Epithelial cell of esophagus (primary cell): ENCODE results near the gene COQ8B.

ENCODE experiments used
- DNase-seq: peaks from one replicate; pipeline ENCODE4 v3.0.0; 2010; ENCODE audit warnings: low read depth
- H3K4me3 ChIP-seq: 2 replicates; pipeline ENCODE4 v1.5.1; 2011; ENCODE audit warnings: mild to moderate bottlenecking, low read length, control low read depth
- TF ChIP-seq, protein P1 (sequence below): IDR thresholded peaks from 2 replicates; pipeline ENCODE4 v1.5.1; 2011; ENCODE audit warnings: low read depth, mild to moderate bottlenecking, low read length, control low read depth, inconsistent platforms; ENCODE audit not compliant: insufficient read depth; ENCODE audit errors: missing control alignments

Gene COQ8B

DNA sequence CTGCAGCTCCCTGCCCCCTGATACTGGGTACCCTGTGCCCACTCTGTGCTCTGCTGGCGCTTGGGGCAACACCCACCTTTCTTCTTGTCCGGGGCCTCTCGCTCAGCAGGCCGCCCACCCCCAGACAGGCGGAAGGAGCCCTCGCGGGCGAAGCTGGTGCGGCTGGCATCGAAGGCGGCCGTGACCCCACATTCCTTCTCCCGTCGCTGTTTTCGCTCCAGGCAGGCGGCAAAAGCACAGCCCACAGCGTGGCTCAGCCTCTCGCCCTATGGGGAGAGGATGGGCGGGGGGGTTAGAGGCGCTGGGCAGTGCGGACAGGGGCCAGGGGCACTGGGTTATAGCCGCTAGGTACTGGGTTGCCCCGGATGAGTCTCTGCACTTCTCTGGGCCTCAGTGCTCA is 39.5 kb downstream of the COQ8B start:
- H3K4me3 ChIP-seq, result no peak overlapping the region
- TF ChIP-seq, protein P1, sequence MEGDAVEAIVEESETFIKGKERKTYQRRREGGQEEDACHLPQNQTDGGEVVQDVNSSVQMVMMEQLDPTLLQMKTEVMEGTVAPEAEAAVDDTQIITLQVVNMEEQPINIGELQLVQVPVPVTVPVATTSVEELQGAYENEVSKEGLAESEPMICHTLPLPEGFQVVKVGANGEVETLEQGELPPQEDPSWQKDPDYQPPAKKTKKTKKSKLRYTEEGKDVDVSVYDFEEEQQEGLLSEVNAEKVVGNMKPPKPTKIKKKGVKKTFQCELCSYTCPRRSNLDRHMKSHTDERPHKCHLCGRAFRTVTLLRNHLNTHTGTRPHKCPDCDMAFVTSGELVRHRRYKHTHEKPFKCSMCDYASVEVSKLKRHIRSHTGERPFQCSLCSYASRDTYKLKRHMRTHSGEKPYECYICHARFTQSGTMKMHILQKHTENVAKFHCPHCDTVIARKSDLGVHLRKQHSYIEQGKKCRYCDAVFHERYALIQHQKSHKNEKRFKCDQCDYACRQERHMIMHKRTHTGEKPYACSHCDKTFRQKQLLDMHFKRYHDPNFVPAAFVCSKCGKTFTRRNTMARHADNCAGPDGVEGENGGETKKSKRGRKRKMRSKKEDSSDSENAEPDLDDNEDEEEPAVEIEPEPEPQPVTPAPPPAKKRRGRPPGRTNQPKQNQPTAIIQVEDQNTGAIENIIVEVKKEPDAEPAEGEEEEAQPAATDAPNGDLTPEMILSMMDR, result no peak
- no peak for DNase-seq

DNA sequence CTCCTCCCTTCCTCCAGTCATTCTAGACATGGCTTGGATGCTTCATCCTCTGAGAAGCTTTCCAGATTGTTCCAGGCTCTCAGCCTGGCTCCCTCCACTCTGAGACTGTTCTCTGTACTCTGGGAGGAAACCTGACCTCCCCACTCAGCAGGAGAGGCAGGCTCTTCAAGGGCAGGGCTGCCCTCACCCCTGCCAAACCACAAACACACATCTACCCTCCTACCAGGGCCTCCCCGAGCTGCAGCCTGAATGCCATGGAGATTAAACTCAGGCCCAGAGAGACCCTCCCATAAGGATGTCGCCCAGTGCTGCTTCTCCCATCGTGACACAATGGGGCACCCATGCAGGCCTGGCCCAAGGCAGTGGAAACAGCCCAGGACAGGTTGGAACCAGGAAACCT is 42.4 kb downstream of the COQ8B start:
- H3K4me3 ChIP-seq, result no peak overlapping the region
- no peak for DNase-seq
- TF ChIP-seq, protein P1, result no peak

DNA sequence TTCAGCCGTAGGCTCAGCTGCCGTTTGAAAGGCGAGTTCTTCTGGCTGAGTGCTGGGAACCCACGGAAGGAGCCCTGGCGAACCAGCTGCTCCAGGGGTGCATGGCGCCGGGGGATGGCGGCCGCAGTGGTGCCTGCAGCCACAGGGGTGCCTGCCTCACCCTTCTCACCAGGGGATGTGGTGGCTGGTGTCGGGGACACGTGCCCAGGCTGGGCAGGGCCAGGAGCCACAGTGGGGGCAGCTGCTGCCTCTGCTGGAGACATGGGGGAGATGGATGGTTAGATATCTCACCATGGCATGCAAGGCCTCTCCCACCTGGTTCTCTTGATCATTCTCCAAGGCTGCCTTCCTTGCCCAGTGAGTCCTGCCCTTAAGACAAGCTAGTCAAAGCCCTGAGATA is 43.3 kb downstream of the COQ8B start:
- TF ChIP-seq, protein P1, result no peak
- no peak for DNase-seq
- no peak overlapping the region for H3K4me3 ChIP-seq

DNA sequence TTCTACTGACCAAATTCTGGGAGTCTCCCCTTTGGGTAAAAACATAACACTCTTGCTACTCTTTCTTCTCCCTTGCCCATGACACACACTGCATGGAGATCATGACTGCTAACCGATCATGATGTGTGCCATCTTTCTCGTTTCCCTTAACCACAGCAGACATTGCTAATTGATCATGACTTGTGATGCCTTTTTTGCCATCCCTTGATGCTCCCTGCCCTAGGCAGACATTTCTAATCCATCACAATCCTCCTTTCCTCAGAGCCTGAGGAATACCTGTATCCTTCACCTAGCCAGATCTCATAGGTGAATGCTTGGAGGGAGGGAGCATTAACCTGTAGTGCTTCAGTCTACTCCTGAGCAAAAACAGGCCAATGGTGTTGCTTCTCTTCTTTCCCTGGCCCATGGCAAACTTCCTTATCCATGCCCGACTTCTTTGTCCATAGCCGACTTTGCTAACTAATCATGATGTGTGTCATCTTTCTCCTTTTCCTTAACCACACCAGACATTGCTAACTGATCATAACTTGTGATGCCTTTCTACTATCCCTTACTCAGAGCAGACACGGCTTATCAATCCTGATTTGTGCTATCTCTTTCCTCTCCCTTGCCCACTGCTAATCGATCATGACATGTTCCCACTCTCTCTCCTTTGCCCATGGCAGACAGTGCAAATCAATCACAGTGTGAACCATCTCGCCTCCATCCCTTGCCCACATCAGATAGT is 44.0 kb downstream of the COQ8B start:
- no peak for DNase-seq
- TF ChIP-seq, protein P1, result no peak

DNA sequence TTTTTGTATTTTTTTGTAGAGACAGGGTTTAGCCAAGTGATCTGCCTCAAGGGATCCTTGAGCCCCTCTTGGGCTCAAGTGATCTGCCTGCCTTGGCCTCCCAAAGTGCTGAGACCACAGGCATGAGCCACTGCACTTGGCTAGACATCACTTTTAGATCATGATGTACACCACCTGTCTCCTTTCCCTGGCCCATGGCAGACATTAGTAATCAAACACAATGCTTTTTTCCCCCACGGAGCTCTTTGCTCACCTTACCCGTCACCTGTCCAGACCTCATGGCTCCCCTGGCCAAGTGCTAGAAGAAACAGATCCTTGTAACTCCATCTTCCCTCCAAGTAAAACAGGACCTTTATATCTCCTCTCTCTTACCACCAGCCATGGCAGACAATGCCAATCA is 44.6 kb downstream of the COQ8B start:
- no peak overlapping the region for H3K4me3 ChIP-seq
- DNase-seq, result no peak
- TF ChIP-seq, protein P1, result no peak

More for the DNA sequence above, 44.0 kb downstream of the COQ8B start:
- no peak overlapping the region for H3K4me3 ChIP-seq

DNA sequence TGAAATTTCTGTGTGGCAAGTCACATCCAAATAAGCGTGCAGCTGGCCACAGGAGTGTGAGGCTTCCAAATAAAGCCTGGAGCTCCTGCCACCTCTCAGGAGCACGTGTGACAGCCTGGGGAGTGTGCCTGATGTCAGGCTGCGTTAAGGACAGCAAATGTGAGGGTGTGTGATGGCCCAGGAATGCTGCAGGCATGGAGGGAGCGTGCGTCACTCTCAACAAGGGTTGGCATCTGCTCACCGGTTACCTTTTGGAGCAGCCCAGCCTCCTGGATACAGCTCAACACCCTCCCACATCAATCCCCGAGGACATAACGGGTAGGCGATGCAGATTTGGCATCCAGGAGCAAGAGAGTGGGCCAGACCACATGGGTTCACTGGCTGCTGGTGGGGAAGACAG is 45.3 kb downstream of the COQ8B start:
- TF ChIP-seq, protein P1, result no peak
- H3K4me3 ChIP-seq, result no peak overlapping the region
- no peak for DNase-seq
